Measurements from ENCODE around the gene ABCA7.

- TF ChIP-seq CTCF (IDR thresholded peaks at IDR 0.05 in 2 of 3, conservative IDR thresholded peaks at IDR 0.05 in 1 of 3; ENCODE audit: borderline replicate concordance in 1 of 3, insufficient read depth in 1 of 3, low read depth in 2 of 3, low read length in 2 of 3) (no peak), POLR2A (IDR thresholded peaks at IDR 0.05; ENCODE audit: borderline replicate concordance, extremely low read depth, insufficient read depth, insufficient read length) (no peak), CEBPB (IDR thresholded peaks at IDR 0.05; ENCODE audit: low read depth) (no peak), MAX (IDR thresholded peaks at IDR 0.05) (no peak), EZH2 (IDR thresholded peaks at IDR 0.05) (no peak), REST (IDR thresholded peaks at IDR 0.05; ENCODE audit: low read depth) (no peak), YY1 (IDR thresholded peaks at IDR 0.05; ENCODE audit: extremely low read depth, insufficient replicate concordance, low read depth, low read length) (no peak), POLR2AphosphoS5 (IDR thresholded peaks at IDR 0.05; ENCODE audit: low read depth, low read length) (no peak), EZH2phosphoT487 (IDR thresholded peaks at IDR 0.05; ENCODE audit: borderline replicate concordance) (no peak), CBX3 (IDR thresholded peaks at IDR 0.05; ENCODE audit: low read depth) (no peak), ATF3 (IDR thresholded peaks at IDR 0.05) (no peak), ZBTB33 (IDR thresholded peaks at IDR 0.05; ENCODE audit: extremely low read depth, insufficient replicate concordance, low read length) (no peak), ZNF274 (IDR thresholded peaks at IDR 0.05; ENCODE audit: low read depth, low read length) (no peak), RAD21 (IDR thresholded peaks at IDR 0.05; ENCODE audit: low read depth) (no peak)
Observed at GRCh38 chr19:1027650-1028061, 12.3 kb upstream of the ABCA7 start.

Data from HCT116 (cell line).